AG04449 (cell line): ENCODE results near the gene PLCG1.

Experiments used
- CTCF ChIA-PET: fragments of 350-600 bp; formaldehyde crosslinking; extraction: SDS; loops from one replicate; lab custom pipeline; 2021; ENCODE audit warnings: antibody characterized with exemption; lab: Yijun Ruan, JAX
- POLR2A ChIA-PET: fragments of 400-600, 350-600 bp; formaldehyde crosslinking; extraction: SDS; loops from one replicate; lab custom pipeline; 2020; ENCODE audit warnings: antibody characterized with exemption, inconsistent platforms; lab: Yijun Ruan, JAX
- DNase-seq: peaks from one replicate; pipeline ENCODE4 v3.0.0-alpha.2; 2010; ENCODE audit warnings: low read depth, low spot score
- H3K4me3 ChIP-seq: 2 replicates; pipeline ENCODE4 v1.5.1; 2011; ENCODE audit warnings: low read depth, mild to moderate bottlenecking, control low read depth, low read length
- CTCF ChIP-seq: IDR thresholded peaks from one replicate; pipeline ENCODE4 v1.5.1; 2011; ENCODE audit warnings: mild to moderate bottlenecking, moderate library complexity, low read length, control low read depth, inconsistent platforms; ENCODE audit not compliant: insufficient read depth; ENCODE audit errors: missing control alignments

The PLCG1 gene

GRCh38 chr20:41198443-41198842 is 61.1 kb downstream of the PLCG1 start:
- TF ChIP-seq CTCF, result no peak
- H3K4me3 ChIP-seq, result no peak overlapping the region
- DNase-seq, result no peak
- CTCF ChIA-PET, result interaction anchor here (1.0 to 1.3 kb wide), 2 partner anchors 34 to 113 kb away, joined by 3 to 4 read pairs; no protein-coding TSS in a partner anchor
- POLR2A ChIA-PET, result no interaction called here

- DNase-seq, result no peak
- H3K4me3 ChIP-seq, result no peak overlapping the region
- ChIA-PET POLR2A (no interaction called here), CTCF (interaction anchor here (0.8 to 4.4 kb wide), 4 partner anchors 11 to 140 kb away, joined by 3 to 23 read pairs (median 3); partner anchors contain the start of gene LPIN3)
- no peak for TF ChIP-seq CTCF
Measured at GRCh38 chr20:41200446-41201202, 63.3 kb downstream of the PLCG1 start.

DNA sequence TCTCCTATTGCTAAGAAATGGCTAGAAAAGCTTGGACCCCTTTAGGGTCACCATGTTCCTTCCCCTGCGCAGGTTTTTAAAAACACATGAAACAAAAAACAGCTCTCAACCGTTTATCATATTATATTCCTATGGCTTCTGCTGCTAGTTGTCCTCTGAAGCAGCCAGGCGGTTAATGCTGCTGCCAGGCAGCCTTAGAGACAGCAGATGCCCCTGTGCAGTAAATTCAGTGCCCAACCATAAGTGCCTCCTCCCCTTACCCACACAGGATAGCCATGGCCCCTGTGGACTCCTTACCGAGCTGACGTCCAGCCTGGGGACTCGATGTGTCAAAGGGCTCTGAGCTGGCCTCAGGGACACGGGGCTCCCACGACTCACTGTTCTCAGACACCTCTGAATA is 64.4 kb downstream of the PLCG1 start:
- TF ChIP-seq CTCF, result no peak
- POLR2A ChIA-PET, result no interaction called here
- CTCF ChIA-PET, result interaction anchor here (0.8 to 4.4 kb wide), 5 partner anchors 10 to 30 kb away, joined by 3 to 23 read pairs (median 4); no protein-coding TSS in a partner anchor
- no peak for DNase-seq
- H3K4me3 ChIP-seq, result no peak overlapping the region

GRCh38 chr20:41202426-41202825 is 65.1 kb downstream of the PLCG1 start:
- DNase-seq, result no peak
- no peak for TF ChIP-seq CTCF
- CTCF ChIA-PET, result interaction anchor here (1.1 to 4.4 kb wide), 4 partner anchors 17 to 30 kb away, joined by 3 to 23 read pairs (median 4); no protein-coding TSS in a partner anchor
- no peak overlapping the region for H3K4me3 ChIP-seq
- POLR2A ChIA-PET, result no interaction called here

- no peak for TF ChIP-seq CTCF
- no peak overlapping the region for H3K4me3 ChIP-seq
- no peak for DNase-seq
- ChIA-PET POLR2A (no interaction called here), CTCF (interaction anchor here (1.1 to 4.4 kb wide), 3 partner anchors 20 to 31 kb away, joined by 3 to 23 read pairs (median 3); no protein-coding TSS in a partner anchor)
Measured at GRCh38 chr20:41203660-41204059, 66.3 kb downstream of the PLCG1 start.
